Stimulated activated CD4-positive, alpha-beta T cell treated with anti-CD3 and anti-CD28 coated beads, Interleukin-1b, Interleukin-23, amount 100 ng/mL, for 1 hour (primary cell): Measurements from ENCODE around the gene TBX4.

ENCODE experiments used
- DNase-seq, 2 donors: peaks; one replicate each; pipeline ENCODE4 v3.0.0-alpha.2; 2020; ENCODE audit warnings: low read depth in 2 of 2

Gene TBX4

DNA sequence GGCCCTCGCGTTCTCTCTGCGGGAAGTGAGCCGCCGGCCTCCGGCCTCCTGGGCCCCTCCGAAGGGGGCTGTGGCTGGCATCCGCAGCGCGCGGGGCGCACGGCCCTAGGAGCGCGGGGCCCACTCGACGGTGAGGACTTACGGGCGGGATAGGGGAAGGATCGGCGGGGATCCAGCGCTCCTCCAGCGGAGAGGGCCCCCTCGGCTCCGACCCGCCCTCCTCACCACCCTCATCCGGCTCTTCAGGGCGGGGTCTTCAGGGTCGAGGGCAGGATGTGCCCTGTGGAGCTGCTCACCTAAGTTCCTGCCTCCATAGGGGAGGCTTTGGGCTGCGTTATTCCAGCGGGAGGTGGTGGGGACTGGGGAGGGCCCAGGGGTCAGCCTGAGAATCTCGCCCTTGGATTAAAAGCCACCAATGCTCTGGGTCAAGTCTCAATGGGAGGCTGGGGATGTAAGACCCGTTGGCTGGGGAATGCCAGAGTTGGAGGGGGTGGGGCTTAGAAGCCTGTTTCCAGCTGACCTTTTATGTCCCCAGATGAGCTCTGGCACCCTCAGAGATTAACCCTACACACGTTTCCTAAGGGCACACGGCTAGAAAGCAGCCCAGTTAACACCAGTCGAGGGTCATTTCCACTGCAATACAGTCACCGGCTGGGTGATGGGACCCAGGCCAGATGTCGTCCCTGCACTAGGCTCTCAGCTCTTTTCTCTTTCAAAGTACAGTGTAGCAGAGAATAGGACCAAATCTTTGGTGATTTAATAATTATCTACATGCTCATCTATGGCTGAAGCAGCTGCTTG, 39.2 kb upstream of the TBX4 start:
- DNase-seq: no peak

DNA sequence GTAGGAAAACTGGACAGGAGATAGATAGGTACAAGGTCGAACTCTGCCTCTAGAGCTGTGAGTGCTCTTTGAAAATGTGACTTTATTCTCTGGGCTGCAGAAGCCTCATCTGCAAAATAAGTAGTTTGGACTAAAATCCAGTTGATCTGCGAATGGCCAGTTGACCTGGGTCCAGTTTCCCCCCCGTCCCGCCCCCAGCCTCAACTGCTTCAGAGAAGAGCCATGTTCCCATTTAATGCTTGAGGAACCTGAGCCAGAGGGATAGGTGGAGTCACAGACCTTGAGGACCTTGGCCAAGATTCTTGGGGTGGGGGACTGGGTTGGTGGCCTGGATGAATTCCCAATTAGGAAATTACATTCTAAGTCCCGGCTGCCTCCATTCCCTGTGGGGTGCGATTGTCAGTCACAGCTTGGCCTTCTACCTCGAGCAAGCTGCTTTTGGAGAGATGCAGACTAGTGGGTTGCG, 38.5 kb upstream of the TBX4 start:
- DNase-seq: no peak

DNA sequence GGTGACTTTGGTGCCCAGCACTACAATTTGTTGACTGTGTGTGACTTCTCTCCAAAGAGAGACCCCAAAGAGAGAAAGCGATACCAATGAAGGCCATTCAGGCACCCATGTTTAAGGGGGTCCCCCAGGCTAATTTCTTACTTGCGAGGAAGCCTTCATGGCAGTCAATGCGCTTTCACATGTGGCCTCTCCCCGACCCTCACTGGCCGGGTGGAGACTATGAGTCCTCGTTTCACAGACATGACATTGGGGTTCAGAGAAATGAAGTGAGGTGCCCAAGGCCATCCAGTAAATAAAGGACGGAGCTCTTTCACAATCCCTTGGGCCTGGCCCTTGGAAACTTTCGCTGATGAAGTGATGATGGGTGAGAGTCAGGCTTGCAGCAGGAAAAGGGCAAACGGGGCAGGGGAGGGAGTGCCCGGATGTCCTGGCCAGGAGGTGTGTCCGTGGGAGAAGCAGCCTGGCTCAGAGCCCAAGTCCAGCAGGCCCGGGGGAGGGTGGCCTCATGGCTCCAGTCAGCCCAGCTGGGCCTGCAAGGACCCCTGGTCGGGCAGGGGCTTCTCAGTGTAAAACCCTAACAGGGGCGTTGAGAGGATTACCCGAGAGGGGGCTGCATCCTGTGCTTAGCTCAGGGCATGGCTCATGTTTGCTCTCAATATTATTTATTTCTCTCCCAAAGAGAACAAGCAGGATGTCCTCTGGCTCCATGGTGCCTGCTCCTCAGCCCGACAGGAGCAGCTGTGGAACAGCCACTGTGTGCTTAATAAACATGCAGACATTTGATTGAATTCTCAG, 37.9 kb upstream of the TBX4 start:
- no peak for DNase-seq

DNA sequence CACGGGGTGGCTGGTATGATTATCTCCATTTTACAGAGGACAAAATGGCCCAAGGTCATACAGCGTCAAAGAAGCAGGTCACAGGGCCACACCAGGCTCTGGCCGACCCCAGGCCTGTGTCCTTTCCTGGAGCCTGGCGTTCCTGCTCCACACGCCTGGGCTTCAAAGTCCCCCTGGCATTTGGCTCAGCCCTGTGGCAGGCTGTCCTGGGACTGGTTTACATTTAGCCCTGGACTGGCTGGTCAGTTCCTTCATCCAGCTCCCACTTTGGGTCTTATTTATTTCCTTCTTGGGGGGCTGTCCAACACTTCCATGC, 37.3 kb upstream of the TBX4 start:
- no peak for DNase-seq

DNA sequence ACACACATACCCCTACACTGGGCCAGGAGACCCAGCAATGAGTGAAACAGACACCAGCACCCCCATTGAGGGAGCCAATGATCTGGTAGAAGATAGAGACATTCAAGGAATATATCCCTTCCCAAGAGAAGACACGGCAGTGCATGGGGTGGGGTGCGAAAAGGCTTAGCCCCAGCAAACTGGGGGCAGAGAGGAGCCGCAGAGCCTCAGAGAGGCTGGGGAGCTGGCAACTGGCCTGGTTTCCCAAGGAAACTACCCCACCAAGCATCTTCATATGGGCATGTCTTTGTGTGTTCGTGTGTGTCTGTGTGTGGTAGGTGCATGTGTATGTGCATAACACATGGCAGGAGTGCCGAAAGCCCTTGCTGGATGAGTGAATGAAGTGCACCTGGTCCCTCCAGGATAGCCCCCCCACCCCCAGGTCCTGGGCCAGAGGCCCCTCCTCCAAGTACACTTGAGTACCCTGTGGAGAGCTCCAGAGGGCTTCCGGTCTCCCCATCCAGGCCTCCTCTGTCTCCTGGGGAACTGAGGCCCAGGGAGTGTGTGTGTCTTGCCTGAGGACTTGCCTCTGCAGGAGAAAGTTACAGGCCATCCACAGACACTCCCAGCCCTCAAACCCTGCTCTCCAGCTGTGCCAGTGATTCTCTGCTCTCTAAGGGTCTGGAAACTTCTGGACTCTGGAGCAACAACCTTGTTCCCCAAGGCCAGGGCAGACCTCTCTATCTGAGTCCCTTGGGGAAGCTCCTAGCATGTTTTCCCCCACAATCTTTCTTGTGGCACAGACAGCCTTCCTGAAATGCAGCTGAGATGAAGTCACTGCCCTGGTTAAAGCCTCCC, 36.6 kb upstream of the TBX4 start:
- DNase-seq: no peak

DNA sequence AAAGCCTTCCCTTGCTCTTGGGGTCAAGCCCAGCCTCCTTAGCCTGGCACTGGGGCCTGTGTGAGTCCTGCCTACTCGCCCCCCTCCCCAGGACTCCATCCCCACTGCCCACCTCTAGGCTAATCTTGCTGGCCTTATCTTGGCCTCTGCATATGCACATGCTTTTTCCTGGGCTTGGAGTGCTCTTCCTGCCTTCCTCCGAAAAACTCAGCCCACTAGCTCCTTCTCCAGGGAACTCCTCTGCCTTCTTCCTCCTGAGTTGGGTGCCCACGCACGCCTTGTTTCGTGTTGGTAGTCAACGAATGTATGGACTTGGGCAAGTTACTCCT, 36.0 kb upstream of the TBX4 start:
- DNase-seq: no peak

DNA sequence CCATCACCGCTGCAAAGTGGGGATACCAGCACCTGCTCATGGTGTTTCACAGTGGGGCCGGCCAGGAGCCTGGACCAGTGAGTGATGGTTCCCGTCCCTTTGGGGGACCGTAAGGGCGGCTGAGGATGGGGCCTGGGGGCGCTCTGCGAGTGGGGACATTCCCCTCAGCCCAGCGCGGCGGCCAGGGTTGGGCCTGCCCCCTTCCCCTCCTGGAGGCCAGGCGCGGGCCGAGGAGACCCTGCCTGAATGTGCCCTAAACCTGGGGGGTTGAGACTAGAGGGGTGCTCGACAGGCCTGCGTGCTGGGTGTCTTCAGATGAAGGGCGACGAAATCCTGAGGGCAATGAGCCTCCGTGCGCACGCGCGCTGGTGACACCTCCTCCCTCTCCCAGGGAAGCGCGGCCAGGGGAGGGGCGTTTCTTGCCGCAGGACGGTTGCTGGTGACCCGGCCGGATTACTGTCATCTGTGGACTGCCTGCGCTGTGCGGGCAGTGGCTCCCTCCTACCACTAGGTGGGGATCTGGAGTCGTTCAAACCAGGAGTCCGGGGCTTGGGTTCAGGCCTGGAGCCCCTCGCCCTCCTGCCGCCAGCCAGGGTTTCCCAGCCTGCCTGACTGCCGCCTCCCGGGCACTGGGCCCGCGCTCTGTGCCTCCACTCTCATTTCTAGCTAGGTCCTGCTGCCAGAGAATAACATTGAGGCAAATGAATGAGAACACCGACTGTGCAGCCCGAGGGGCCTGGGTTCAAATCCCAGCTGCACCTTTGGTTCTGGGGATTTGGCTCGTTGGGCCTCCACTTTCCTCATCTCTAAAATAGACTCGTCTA, 35.5 kb upstream of the TBX4 start:
- no peak for DNase-seq

DNA sequence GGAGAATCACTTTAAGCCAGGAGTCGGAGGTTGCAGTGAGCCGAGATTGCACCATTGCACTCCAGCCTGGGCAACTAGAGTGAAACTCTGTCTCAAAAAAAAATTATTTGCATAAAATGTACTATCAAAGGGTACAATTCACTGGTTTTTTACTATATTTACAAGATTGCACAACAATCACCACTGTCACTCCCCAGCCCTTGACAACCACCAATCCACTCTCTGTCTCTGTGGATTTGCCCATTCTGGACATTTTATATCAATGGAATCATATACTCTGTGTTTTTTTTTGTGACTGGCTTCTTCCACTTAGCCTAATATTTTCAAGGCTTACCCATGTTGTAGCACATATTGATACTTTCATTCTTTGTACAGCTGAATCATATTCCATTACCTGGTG, 33.8 kb upstream of the TBX4 start:
- no peak for DNase-seq

DNA sequence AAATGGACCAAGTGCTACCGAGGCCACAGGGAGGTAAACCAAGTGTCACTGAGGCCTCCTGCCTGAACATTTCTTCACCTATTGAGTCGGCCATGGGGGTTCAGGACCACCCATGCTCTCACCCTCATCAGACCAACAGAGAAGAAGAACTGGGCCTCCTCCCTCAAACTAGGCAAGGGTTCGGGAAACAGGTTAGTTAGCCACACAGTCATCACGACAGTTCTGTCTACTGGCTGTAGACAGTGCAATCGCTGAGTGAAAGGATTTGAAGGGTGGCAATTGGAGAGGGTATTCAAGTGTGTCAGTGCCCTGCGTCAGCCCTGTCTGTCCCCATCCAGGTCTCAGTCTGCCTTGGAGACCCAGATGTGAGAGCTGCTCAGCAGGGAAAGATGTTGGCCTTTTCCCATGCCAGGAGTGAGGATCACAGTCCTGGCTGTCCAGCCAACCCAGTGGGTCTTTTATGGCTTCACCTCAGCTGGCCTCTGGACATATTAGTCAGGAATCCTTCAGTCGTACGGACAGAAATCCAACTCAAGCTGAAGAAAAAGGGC, 32.7 kb upstream of the TBX4 start:
- DNase-seq: no peak

DNA sequence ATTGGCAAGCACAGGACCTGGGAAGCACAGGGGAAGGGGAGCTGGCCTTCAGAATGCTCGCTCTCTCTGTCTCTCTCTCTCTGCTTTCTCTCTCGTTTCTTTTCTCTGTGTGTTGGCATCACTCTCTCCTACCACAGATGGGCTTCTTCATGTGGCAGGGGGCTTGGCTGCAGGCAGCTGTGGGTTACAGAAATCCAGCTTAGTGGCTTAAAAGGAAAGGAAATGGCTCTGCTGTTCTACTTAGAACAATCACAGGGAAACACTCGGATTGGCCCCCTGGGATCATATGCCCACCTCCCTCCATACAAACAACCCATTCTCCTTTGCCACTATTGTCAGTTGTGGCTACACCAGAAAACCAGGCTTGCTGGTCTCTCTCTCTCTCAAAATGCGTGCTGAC, 32.2 kb upstream of the TBX4 start:
- DNase-seq: no peak

DNA sequence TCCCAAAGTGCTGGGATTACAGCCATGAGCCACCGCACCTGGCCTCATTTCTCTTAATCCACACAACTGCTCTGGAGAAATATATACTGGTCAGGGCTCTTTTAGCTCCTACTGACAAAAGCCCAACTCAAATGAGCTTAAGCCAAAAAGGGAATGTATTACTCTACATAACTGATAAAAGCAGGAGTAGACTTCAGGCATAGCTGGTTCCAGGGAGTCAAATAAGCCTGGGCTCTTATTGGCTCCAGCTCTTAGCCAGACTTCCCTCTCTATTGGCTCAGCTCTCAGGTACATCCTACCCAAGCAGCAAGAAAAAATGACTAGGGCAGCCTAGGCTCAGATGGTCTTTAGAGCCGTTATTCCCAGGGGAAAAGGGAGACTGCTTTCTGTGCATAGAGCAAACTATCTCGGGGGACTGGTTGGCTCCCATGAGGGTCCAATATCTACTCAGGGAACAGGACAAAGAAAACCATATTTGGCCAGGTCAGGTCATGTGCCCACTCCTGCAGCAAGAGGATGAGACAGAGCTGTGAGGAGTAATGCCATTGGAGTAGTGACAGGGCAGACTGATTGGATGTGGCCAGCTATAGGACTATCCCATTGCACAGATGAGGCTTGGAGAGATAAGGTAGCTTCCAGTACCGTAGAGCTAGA, 31.4 kb upstream of the TBX4 start:
- no peak for DNase-seq

DNA sequence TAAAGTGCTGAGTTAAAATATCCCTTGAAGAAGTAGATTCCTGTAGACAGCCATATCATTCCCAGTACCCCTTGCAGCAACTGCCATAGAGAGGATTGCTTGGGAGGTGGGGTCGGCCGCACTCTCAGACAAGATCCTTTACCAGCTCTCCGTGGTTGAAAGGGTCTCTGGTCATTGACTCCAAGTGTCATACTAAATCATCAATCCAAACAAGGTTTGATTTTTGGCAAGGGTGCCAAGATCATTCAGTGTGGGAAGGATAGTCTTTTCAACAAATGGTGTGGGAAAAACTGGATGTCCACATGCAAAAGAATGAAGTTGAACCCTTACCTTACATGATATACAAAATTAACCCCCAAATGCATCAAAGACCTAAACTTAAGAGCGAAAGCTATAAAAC, 30.8 kb upstream of the TBX4 start:
- DNase-seq: no peak

DNA sequence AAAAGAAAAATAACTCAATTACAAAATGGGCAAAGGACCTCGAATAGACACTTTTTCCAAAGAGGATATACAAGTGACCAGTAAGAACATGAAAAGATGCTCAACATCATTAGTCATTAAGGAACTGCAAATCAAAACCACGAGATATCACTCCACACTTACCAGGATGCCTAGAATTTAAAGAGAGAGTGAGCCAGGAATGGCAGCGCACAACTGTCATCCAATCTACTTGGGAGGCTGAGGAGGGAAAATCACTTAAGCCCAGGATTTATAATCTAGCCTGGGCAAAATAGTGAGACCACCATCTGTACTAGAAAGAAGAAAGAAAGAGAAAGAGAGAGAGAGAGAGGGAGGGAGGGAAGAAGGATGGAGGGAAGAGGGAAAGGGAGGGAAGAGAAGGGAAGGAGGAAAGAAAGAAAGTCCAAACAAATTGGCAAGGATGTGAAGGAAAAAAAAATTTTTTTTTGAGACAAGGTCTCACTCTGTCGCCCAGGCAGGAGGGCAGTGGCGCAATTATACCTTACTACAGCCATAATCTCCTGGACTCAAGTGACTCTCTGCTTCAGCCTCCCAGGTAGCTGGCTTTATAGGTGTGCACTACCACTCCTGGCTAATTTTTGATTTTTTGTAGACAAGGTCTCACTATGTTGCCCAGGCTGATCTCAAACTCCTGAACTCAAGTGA, 30.0 kb upstream of the TBX4 start:
- DNase-seq: no peak

DNA sequence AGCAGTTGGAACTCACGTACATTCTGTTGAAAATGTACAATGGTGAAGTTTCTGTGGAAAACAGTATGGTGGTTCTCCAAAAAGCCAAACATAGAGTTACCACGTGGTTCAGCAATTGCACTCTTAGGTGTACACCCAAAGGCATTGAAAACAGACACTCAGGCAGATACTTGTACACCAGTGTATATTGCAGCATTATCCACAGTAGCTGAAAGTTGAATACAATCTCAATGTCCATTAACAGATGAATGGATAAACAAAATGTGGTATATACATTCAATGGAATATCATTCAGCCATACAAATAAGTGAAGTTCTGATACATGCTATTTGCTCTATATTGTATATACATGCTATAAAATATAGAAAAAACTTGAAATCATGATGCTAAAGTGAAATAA, 29.4 kb upstream of the TBX4 start:
- DNase-seq: no peak

DNA sequence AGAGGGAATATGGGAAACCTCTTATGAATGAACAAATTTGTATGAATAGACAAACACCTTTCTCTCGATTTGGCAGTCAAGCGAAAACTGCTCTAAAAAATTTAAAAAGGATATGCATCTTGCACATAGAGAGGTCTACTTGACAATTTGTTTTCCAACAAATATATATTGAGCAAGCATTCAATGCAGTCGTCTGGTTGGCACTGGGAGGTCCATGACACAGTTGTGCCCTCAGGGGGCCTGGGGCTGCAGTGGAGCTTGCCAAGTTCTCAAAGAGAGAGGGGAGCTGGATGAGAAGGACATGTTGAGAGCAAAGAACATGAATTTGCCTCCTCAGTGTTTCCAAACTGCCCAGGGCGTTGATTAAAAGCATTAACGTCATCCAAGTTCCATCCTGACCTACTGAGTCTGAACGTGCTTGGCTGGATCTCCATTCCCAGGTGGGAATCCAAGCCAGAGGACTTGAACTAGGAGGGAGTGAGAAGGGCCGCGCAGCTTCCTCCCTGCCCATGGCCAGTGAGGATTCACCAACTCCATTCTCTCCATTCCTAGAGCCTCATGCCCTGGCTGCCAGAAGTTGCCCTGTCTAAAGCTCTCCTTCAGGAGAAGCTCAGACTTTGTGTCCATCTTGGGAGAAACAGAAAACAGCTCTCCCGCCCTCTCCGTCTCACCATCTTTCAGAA, 28.1 kb upstream of the TBX4 start:
- no peak for DNase-seq

DNA sequence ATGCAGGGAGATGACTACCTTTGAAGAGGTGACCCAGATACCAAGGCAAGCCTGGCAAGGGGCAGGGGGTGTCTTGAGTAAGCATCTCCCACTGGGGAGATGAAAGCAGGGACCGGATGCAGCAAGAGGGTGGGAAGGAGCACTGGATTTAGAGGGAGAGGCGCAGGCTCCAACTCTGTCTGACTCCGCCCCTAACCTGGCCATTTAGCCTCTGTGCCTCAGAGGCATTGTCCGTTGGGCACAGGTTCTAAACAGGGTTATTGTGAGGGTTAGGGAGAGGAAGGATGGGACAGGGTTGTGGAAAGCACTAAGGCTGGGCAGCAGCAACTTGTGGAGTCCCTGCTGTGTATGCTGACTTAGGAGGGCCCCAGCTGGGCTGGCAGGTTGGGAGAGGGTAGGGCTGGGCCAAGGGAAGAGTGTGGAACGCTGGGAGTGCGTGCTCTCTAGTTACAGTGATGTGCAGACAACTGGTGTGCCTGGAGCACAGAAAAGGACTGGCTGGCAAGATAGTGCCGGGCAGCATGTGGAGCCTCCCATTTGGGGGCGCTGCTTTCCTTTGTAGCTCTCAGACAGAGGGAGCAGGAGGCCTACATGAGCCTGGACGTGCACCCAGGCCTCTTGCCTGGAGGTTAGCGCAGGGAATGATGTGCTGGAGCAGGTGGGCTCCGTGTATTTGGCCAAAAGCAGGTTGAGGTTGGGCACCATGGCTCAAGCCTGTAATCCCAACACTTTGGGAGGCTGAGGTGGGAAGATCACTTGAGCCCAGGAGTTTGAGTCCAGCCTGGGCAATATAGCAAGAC, 26.3 kb upstream of the TBX4 start:
- no peak for DNase-seq

DNA sequence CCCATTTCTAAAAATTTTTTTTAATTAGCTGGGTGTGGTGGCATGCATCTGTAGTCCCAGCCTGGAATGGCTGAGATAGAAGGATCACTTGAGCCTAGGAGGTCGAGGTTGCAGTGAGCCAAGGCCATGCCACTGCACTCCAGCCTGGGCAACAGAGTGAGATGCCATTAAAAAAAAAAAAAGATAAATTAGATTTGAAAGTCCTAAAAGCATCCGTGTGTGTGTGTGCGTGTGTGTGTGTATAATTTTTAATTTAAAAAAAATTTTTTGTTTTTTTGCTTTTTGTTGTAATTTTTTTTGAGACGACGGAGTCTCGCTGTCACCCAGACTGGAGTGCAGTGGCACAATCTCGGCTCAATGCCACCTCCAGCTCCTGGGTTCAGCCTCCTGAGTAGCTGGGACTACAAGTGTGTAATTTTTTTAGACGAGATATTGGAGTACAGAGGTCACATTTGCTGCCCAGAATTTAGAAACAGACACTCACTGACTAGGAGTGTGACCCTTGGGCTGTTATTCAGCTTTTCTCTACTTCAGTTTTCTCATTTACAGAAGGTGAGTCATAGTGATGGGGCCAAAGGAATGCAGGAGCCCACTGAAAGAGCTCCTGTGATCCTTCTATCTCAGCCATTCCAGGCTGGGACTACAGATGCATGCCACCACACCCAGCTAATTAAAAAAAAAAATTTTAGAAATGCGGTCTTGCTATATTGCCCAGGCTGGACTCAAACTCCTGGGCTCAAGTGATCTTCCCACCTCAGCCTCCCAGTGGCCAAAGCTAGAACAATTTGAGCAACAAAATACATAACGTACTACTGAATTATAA, 25.5 kb upstream of the TBX4 start:
- no peak for DNase-seq

DNA sequence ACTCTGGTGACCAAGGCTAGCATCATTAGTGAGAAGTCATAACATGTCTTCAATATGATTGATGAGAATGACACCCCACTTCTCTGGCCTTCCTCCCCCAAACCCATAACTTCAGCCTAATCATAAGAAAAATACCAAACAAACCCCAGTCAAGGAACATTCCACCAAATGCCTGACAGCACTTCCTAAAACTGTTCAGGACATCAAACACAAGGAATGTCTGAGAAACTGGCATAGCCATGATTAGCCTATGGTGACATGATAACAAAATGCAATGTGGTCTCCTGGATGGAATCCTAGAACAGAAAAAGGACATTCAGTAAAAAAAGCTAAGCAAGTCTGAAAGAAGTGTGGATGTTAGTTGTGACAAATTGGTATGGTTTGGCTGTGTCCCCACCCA, 24.7 kb upstream of the TBX4 start:
- DNase-seq: no peak
